Measurements from ENCODE around the gene OR6V1.

DNA sequence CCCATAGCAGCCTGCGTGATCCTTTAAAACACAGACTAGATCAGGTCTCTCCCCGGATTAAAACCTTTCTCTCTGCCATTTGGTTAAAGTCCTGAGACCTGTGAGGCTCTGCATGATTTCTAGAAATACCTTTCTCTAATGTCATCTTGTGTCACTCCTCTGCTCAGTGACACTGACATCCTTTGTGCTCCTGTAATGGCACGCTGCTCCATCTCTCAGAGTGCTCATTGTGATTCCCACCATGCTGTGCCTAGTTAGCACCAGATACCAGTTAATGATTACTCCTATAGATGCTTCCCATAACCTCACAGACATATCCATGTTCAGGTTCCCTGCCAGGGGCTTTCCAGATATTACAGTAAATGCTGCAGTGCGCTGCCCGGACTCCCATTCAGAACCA is 13.5 kb upstream of the OR6V1 start:
- TF ChIP-seq, protein P1, sequence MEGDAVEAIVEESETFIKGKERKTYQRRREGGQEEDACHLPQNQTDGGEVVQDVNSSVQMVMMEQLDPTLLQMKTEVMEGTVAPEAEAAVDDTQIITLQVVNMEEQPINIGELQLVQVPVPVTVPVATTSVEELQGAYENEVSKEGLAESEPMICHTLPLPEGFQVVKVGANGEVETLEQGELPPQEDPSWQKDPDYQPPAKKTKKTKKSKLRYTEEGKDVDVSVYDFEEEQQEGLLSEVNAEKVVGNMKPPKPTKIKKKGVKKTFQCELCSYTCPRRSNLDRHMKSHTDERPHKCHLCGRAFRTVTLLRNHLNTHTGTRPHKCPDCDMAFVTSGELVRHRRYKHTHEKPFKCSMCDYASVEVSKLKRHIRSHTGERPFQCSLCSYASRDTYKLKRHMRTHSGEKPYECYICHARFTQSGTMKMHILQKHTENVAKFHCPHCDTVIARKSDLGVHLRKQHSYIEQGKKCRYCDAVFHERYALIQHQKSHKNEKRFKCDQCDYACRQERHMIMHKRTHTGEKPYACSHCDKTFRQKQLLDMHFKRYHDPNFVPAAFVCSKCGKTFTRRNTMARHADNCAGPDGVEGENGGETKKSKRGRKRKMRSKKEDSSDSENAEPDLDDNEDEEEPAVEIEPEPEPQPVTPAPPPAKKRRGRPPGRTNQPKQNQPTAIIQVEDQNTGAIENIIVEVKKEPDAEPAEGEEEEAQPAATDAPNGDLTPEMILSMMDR (IDR thresholded peaks at IDR 0.05), result no peak
- no peak for TF ChIP-seq POLR2A (IDR thresholded peaks at IDR 0.05)

Data from adrenal gland (tissue), 5 donors.